Adipocyte (in vitro differentiated cells): ENCODE results near the gene CCDC12.
A peak's percentile ranks its signal among the peaks of the same experiment; 100 is the strongest.

Experiments
- DNase-seq: peaks from one replicate; pipeline ENCODE4 v3.0.0-alpha.2; 2015; ENCODE audit warnings: low read depth
- H3K27me3 ChIP-seq: replicated peaks from 2 replicates; pipeline ENCODE4 v1.7.0; 2013; ENCODE audit warnings: mild to moderate bottlenecking, low read length, moderate library complexity; ENCODE audit not compliant: control insufficient read depth, insufficient read depth
- H3K36me3 ChIP-seq: 2 replicates; pipeline ENCODE4 v1.7.0; 2013; ENCODE audit warnings: low read length, mild to moderate bottlenecking, moderate library complexity; ENCODE audit not compliant: control insufficient read depth, insufficient read depth, severe bottlenecking
- H3K4me1 ChIP-seq: 2 replicates; pipeline ENCODE4 v1.7.0; 2013; ENCODE audit warnings: mild to moderate bottlenecking, low read length, moderate library complexity; ENCODE audit not compliant: control insufficient read depth, insufficient read depth
- H3K4me3 ChIP-seq: 2 replicates; pipeline ENCODE4 v1.7.0; 2013; ENCODE audit warnings: mild to moderate bottlenecking, low read length, moderate library complexity
- H3K9ac ChIP-seq: 2 replicates; pipeline ENCODE4 v1.7.0; 2013; ENCODE audit warnings: mild to moderate bottlenecking, low read length, moderate library complexity
- H3K9me3 ChIP-seq: 2 replicates; pipeline ENCODE4 v1.7.0; 2013; ENCODE audit warnings: mild to moderate bottlenecking, low read length, moderate library complexity; ENCODE audit not compliant: control insufficient read depth

The CCDC12 gene

DNA sequence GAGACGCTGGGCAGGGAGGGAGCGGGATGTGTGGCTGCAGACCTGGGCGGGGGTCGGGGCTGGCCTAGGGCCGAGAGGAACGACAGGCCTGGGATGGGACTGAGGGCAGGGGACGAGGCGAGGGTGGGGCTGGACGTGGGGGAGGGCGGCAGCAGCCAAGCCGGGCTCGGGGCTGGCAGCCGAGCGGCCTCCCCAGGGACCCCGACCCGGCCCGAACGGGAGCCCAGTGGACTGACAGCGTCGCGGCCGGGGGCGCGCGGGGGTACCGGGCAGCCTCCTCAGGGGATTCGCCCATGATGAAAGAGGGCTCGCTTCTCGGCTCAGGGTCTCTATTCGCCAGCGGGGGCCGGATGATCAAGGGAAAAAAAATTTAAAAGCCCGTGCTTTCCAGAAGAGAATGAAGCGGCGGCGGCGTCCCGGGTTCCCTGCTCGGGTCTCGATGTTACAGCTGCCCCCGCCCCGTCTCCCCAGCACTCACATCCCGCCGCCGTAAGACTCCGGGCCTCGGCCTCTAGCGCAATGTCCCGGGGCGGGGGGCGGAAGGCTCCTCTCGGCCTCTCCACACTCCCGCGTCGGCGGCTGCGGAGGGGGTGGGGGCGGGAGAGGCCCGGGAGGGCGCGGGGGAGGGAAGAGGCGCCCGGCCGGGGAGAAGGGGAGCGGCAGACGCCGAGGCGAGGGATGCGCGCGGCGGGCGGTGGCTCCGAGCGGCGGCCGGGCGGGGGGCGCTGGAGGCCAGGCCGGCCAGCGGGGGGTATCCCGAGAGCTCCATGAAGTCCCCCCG lies 94.8 kb downstream of the CCDC12 start:
- H3K4me3 ChIP-seq, result peak overlapping the region; percentile 86
- H3K9ac ChIP-seq, result peak overlapping the region; percentile 85
- no peaks in the 10 kb centered on the region for H3K9me3 ChIP-seq
- no peaks in the 10 kb centered on the region for H3K36me3 ChIP-seq
- peaks cover 18% of the 10 kb centered on the region for H3K4me1 ChIP-seq
- DNase-seq, result peak; percentile 86
- peaks cover 4% of the 10 kb centered on the region for H3K27me3 ChIP-seq

DNA sequence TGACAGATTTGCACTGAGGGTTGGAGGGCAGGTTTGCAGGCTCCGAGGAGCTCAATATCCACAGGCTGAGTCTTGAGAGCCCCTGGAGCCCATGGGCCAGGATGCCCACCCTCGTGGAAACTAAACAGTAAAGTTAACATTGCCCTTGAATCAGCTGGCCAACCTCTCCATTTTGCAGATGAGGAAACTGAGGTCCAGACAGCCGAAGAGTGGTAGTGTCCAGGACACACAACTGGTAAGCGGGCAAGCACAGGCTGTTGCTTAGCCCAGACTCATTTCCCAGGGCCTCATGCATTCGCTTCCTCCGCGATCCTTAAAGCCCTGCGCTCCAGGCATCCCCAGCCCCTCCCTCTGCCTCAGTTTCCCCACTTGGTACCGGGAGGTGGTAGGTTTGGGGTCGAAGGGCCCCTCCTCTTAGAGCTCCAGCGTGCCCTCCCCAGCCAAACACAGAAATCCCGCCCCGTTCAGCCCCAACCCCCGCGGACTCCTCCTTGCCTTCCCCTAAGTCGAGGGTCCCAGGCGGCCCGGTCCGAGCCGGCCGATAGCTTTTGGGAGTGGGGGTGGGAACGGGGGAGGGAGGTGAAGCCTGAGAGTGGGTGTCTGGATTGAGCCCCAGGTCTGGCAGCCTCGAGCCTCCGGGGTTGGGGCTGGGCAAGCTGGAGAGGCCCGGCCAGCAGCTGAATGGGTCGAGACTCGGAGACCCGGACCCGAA lies 95.5 kb downstream of the CCDC12 start:
- Histone ChIP-seq H3K4me3 (peak overlapping the region; percentile 71), H3K9me3 (no peaks in the 10 kb centered on the region), H3K27me3 (peaks cover 4% of the 10 kb centered on the region), H3K36me3 (no peaks in the 10 kb centered on the region), H3K9ac (peak overlapping the region; percentile 78), H3K4me1 (peaks cover 18% of the 10 kb centered on the region)
- no peak for DNase-seq

GRCh38 chr3:46878781-46879436 lies 97.6 kb downstream of the CCDC12 start:
- H3K27me3 ChIP-seq, result peaks cover 8% of the 10 kb centered on the region
- H3K4me3 ChIP-seq, result no peak overlapping the region
- no peak overlapping the region for H3K9ac ChIP-seq
- H3K4me1 ChIP-seq, result peaks cover 13% of the 10 kb centered on the region
- H3K9me3 ChIP-seq, result no peaks in the 10 kb centered on the region
- H3K36me3 ChIP-seq, result no peaks in the 10 kb centered on the region
- DNase-seq, result peak; percentile 61

GRCh38 chr3:46877406-46878125 lies 99.0 kb downstream of the CCDC12 start, which contains the start of gene PTH1R:
PTH1R (plus strand) TSS chr3:46877721; CDS start chr3:46883560, 5,839 bp downstream.
- Histone ChIP-seq H3K27me3 (peaks cover 12% of the 10 kb centered on the region), H3K4me1 (peaks cover 12% of the 10 kb centered on the region)
- DNase-seq, result no peak

GRCh38 chr3:46876313-46877300 lies 99.9 kb downstream of the CCDC12 start:
- Histone ChIP-seq H3K4me1 (peaks cover 12% of the 10 kb centered on the region), H3K36me3 (no peaks in the 10 kb centered on the region), H3K9ac (no peak overlapping the region), H3K4me3 (no peak overlapping the region), H3K9me3 (no peaks in the 10 kb centered on the region), H3K27me3 (peaks cover 17% of the 10 kb centered on the region)
- DNase-seq, result no peak

More at GRCh38 chr3:46877406-46878125, 99.0 kb downstream of the CCDC12 start, which contains the start of gene PTH1R:
- H3K9ac ChIP-seq, result no peak within 1 kb of the TSS
- H3K36me3 ChIP-seq, result no peaks in the 10 kb centered on the region
- H3K9me3 ChIP-seq, result no peaks in the 10 kb centered on the region
- no peak within 1 kb of the TSS for H3K4me3 ChIP-seq

GRCh38 chr3:46875560-46875959 lies 101.0 kb downstream of the CCDC12 start:
- no peak for DNase-seq
- H3K4me3 ChIP-seq, result no peak overlapping the region
- no peak overlapping the region for H3K9ac ChIP-seq
- no peaks in the 10 kb centered on the region for H3K9me3 ChIP-seq
- peaks cover 16% of the 10 kb centered on the region for H3K4me1 ChIP-seq
- H3K27me3 ChIP-seq, result peaks cover 23% of the 10 kb centered on the region
- no peaks in the 10 kb centered on the region for H3K36me3 ChIP-seq

DNA sequence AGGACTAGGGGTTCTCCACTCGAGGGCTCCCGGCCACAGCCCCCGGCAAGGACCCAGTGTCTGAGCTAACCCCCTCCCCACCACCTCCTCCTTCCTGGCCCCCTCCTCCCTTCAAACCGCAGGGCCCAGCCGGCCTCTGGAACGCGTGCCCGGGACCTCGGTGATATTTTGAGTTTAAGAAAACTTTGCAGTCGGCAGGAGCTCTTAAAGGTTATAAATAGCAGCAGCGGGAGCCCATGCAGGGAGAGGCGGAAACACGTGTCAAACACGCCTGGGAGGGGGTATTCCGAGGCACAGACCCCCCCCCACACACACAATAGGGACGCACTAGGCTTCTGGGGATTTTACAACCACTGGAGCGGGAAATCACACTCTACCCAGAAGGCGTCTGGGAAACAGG lies 102.1 kb downstream of the CCDC12 start:
- Histone ChIP-seq H3K4me1 (peaks cover 16% of the 10 kb centered on the region), H3K9ac (no peak overlapping the region), H3K4me3 (no peak overlapping the region), H3K27me3 (peaks cover 27% of the 10 kb centered on the region), H3K9me3 (no peaks in the 10 kb centered on the region), H3K36me3 (no peaks in the 10 kb centered on the region)
- no peak for DNase-seq

GRCh38 chr3:46873521-46873920 lies 103.0 kb downstream of the CCDC12 start:
- Histone ChIP-seq H3K4me3 (no peak overlapping the region), H3K9me3 (no peaks in the 10 kb centered on the region), H3K9ac (no peak overlapping the region), H3K4me1 (peaks cover 17% of the 10 kb centered on the region), H3K27me3 (peaks cover 27% of the 10 kb centered on the region), H3K36me3 (no peaks in the 10 kb centered on the region)
- no peak for DNase-seq
